Skeletal muscle tissue (tissue), 4 donors: Measurements from ENCODE around the gene PEX5L. TPM values are rescaled to one million over a fixed set of nuclear protein-coding genes. Genes with fewer than 3 reads are reported as not detected.

Source experiments
- H3K27ac ChIP-seq: one replicate; pipeline ENCODE4 v1.7.0; 2013; ENCODE audit warnings: mild to moderate bottlenecking, low read depth, low read length, inconsistent platforms
- H3K27me3 ChIP-seq, 3 donors: one replicate each; pipeline ENCODE4 v1.7.0; 2013; ENCODE audit warnings: low read length in 3 of 3; ENCODE audit not compliant: control insufficient read depth in 3 of 3, insufficient read depth in 3 of 3
- H3K36me3 ChIP-seq, 3 donors: one replicate each; pipeline ENCODE4 v1.7.0; 2013; ENCODE audit warnings: low read length in 3 of 3; ENCODE audit not compliant: control insufficient read depth in 3 of 3, insufficient read depth in 3 of 3
- H3K4me1 ChIP-seq, 3 donors: one replicate each; pipeline ENCODE4 v1.7.0; 2013; ENCODE audit warnings: low read length in 3 of 3, mild to moderate bottlenecking in 3 of 3; ENCODE audit not compliant: control insufficient read depth in 3 of 3, insufficient read depth in 3 of 3
- H3K4me3 ChIP-seq, 3 donors: one replicate each; pipeline ENCODE4 v1.7.0; 2013; ENCODE audit warnings: low read length in 3 of 3
- H3K9ac ChIP-seq, 3 donors: one replicate each; pipeline ENCODE4 v1.7.0; 2013; ENCODE audit warnings: low read length in 3 of 3, mild to moderate bottlenecking in 3 of 3, moderate library complexity in 2 of 3, low read depth in 1 of 3
- H3K9me3 ChIP-seq, 3 donors: one replicate each; pipeline ENCODE4 v1.7.0; 2013; ENCODE audit warnings: low read length in 3 of 3; ENCODE audit not compliant: control insufficient read depth in 3 of 3
- total RNA-seq: library from RNA; depleted of rRNA; stranded (reverse); fragments of >200 nt; gene quantifications from one replicate; pipeline ENCODE4 v1.2.3, GENCODE V29; 2014
- donor health status: Osteomylitis.

Gene PEX5L
- total RNA-seq, 1 donor from 2014 or later = not detected

GRCh38 chr3:179832333-179832854 lies 204.3 kb downstream of the PEX5L start:
- Histone ChIP-seq H3K36me3 (no peaks in the 10 kb centered on the region), H3K4me3 (no peak overlapping the region), H3K9ac (no peak overlapping the region), H3K9me3 (no peaks in the 10 kb centered on the region), H3K27ac (no peak overlapping the region), H3K27me3 (no peaks in the 10 kb centered on the region), H3K4me1 (no peaks in the 10 kb centered on the region)

- H3K9me3 ChIP-seq = no peaks in the 10 kb centered on the region
- no peaks in the 10 kb centered on the region for H3K27me3 ChIP-seq
- H3K9ac ChIP-seq = no peak overlapping the region
- no peaks in the 10 kb centered on the region for H3K4me1 ChIP-seq
- no peak overlapping the region for H3K4me3 ChIP-seq
- no peaks in the 10 kb centered on the region for H3K36me3 ChIP-seq
- H3K27ac ChIP-seq = no peak overlapping the region
Observed at GRCh38 chr3:179829401-179829800, 207.3 kb downstream of the PEX5L start.

- no peaks in the 10 kb centered on the region for H3K27me3 ChIP-seq
- no peak overlapping the region for H3K9ac ChIP-seq
- H3K36me3 ChIP-seq = no peaks in the 10 kb centered on the region
- H3K9me3 ChIP-seq = no peaks in the 10 kb centered on the region
- no peaks in the 10 kb centered on the region for H3K4me1 ChIP-seq
- no peak overlapping the region for H3K27ac ChIP-seq
- no peak overlapping the region for H3K4me3 ChIP-seq
Observed at GRCh38 chr3:179828738-179829137, 208.0 kb downstream of the PEX5L start.

GRCh38 chr3:179826247-179826637 lies 210.5 kb downstream of the PEX5L start:
- Histone ChIP-seq H3K27ac (no peak overlapping the region), H3K9ac (no peak overlapping the region), H3K36me3 (no peaks in the 10 kb centered on the region), H3K4me3 (no peak overlapping the region), H3K9me3 (no peaks in the 10 kb centered on the region), H3K4me1 (no peaks in the 10 kb centered on the region), H3K27me3 (no peaks in the 10 kb centered on the region)

GRCh38 chr3:179825527-179826246 lies 211.1 kb downstream of the PEX5L start:
- Histone ChIP-seq H3K9me3 (no peaks in the 10 kb centered on the region), H3K4me1 (no peaks in the 10 kb centered on the region), H3K9ac (no peak overlapping the region)

GRCh38 chr3:179822296-179822695 lies 214.4 kb downstream of the PEX5L start:
- no peaks in the 10 kb centered on the region for H3K36me3 ChIP-seq
- no peaks in the 10 kb centered on the region for H3K4me1 ChIP-seq
- no peak overlapping the region for H3K27ac ChIP-seq
- H3K9ac ChIP-seq = no peak overlapping the region
- H3K27me3 ChIP-seq = peaks cover 0 to 3% (median 2%) of the 10 kb centered on the region in 3 donors
- no peak overlapping the region for H3K4me3 ChIP-seq
- no peaks in the 10 kb centered on the region for H3K9me3 ChIP-seq

More at GRCh38 chr3:179825527-179826246, 211.1 kb downstream of the PEX5L start:
- no peaks in the 10 kb centered on the region for H3K36me3 ChIP-seq
- H3K27me3 ChIP-seq = peaks cover 0 to under 1% (median 0%) of the 10 kb centered on the region in 3 donors
- H3K4me3 ChIP-seq = no peak overlapping the region
- H3K27ac ChIP-seq = no peak overlapping the region

- Histone ChIP-seq H3K9ac (no peak overlapping the region), H3K36me3 (no peaks in the 10 kb centered on the region), H3K27me3 (peaks cover 0 to 3% (median 2%) of the 10 kb centered on the region in 3 donors), H3K4me3 (no peak overlapping the region), H3K4me1 (no peaks in the 10 kb centered on the region), H3K9me3 (no peaks in the 10 kb centered on the region), H3K27ac (no peak overlapping the region)
Observed at GRCh38 chr3:179819379-179819778, 217.4 kb downstream of the PEX5L start.

GRCh38 chr3:179812096-179812382 lies 224.7 kb downstream of the PEX5L start:
- Histone ChIP-seq H3K36me3 (no peaks in the 10 kb centered on the region), H3K4me1 (no peaks in the 10 kb centered on the region), H3K27ac (no peak overlapping the region), H3K27me3 (no peaks in the 10 kb centered on the region), H3K9me3 (no peaks in the 10 kb centered on the region), H3K9ac (no peak overlapping the region), H3K4me3 (no peak overlapping the region)

- H3K9ac ChIP-seq = no peak overlapping the region
- no peak overlapping the region for H3K27ac ChIP-seq
- no peaks in the 10 kb centered on the region for H3K9me3 ChIP-seq
- no peaks in the 10 kb centered on the region for H3K36me3 ChIP-seq
- H3K27me3 ChIP-seq = no peaks in the 10 kb centered on the region
- H3K4me3 ChIP-seq = no peak overlapping the region
- no peaks in the 10 kb centered on the region for H3K4me1 ChIP-seq
Observed at GRCh38 chr3:179811321-179812095, 225.2 kb downstream of the PEX5L start.

- no peak overlapping the region for H3K9ac ChIP-seq
- H3K27ac ChIP-seq = no peak overlapping the region
- H3K9me3 ChIP-seq = no peaks in the 10 kb centered on the region
- no peak overlapping the region for H3K4me3 ChIP-seq
- no peaks in the 10 kb centered on the region for H3K36me3 ChIP-seq
- H3K4me1 ChIP-seq = no peaks in the 10 kb centered on the region
- H3K27me3 ChIP-seq = no peaks in the 10 kb centered on the region
Observed at GRCh38 chr3:179809639-179810038, 227.1 kb downstream of the PEX5L start.
